HL-60 (cell line): Measurements from ENCODE around the gene LTB4R2.

Experiments
- CTCF ChIP-seq: IDR thresholded peaks from one replicate; pipeline ENCODE4 v1.5.1; 2011; ENCODE audit warnings: low read length, control low read depth, inconsistent platforms; ENCODE audit not compliant: insufficient read depth
- GABPA ChIP-seq: IDR thresholded peaks from 2 replicates; pipeline ENCODE4 v1.6.1; 2012; ENCODE audit warnings: low read depth
- POLR2AphosphoS5 ChIP-seq: IDR thresholded peaks from 2 replicates; pipeline ENCODE4 v1.6.1; 2012; ENCODE audit warnings: low read depth
- REST ChIP-seq: IDR thresholded peaks from 2 replicates; pipeline ENCODE4 v1.6.1; 2012; ENCODE audit warnings: low read depth; ENCODE audit not compliant: insufficient replicate concordance
- SPI1 ChIP-seq: IDR thresholded peaks from 2 replicates; pipeline ENCODE4 v1.6.1; 2012; ENCODE audit warnings: low read depth, mild to moderate bottlenecking, borderline replicate concordance

GRCh38 chr14:24355009-24355408 lies 45.1 kb downstream of the LTB4R2 start:
- TF ChIP-seq GABPA, result no peak
- TF ChIP-seq CTCF, result no peak
- no peak for TF ChIP-seq POLR2AphosphoS5
- TF ChIP-seq REST, result no peak
- TF ChIP-seq SPI1, result no peak
